ENCODE measurements around the gene NRXN3.

The NRXN3 gene

GRCh38 chr14:78202163-78202562, 32.0 kb downstream of the NRXN3 start:
- H3K4me3 ChIP-seq (ENCODE audit: low read depth, low read length) = no peak overlapping the region
- TF ChIP-seq CTCF (IDR thresholded peaks at IDR 0.05; ENCODE audit: borderline replicate concordance, insufficient read depth, low read depth, low read length) = no peak

DNA sequence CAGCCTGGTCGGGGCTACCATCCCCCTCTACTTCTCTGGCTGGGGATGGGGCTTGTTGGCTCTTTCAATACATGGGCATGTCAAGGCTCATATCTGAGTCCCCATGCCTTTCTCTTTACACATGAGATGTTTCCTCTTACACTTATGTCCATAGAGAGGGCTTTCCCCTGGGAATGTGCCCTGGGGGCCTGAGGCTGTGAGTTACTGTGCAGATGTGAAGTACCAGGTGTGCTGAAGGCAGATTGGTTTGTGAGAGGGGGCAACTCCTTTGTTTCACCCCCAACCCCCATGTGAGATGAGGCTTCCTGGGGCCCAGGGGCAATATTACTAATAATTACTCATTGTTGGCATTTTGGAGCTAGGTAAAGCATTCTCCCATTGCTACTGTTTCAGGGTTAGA, 32.8 kb downstream of the NRXN3 start:
- TF ChIP-seq CTCF (IDR thresholded peaks at IDR 0.05; ENCODE audit: borderline replicate concordance, insufficient read depth, low read depth, low read length) = no peak
- H3K4me3 ChIP-seq (ENCODE audit: low read depth, low read length) = no peak overlapping the region

DNA sequence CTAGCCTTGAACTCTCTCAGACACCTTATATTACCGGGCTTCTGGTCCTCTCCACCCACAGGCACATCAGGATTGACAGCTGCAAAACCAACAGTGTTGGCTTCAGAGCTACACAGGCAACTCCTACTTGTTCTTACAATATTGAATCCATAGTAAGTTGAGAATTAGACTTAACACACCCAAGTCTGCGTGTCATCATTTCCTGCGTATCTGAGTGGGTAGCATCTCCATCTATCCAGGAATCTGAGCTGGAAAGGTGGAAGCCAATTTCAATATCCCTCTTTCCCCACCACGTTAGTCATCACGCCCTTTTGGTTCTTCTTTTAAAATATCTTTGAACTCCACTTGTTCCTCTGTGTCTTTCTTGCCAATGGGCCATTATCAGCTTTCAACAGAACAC, 37.2 kb downstream of the NRXN3 start:
- H3K4me3 ChIP-seq (ENCODE audit: low read depth, low read length) = no peak overlapping the region
- TF ChIP-seq CTCF (IDR thresholded peaks at IDR 0.05; ENCODE audit: borderline replicate concordance, insufficient read depth, low read depth, low read length) = no peak

DNA sequence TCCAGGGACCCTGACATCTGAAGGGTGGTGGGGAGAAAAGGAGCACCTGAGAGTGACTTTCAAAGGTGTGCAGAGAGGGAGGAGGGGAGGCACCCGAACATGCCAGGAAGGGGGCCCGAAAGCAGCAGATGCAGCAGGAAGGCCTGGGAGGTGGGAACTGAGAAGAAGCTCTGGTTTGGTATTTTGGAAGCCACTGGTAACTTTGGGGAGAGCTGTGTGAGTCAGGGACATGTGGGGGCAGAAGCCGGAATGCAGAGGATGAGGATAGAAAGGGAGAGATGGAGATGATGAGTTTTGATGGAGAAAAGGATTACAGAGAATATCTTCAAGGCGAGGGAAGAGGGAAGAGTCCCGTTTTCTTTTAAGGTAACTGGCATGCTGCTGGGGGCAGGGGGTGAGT, 50.1 kb downstream of the NRXN3 start:
- no peak overlapping the region for H3K4me3 ChIP-seq (ENCODE audit: low read depth, low read length)
- TF ChIP-seq CTCF (IDR thresholded peaks at IDR 0.05; ENCODE audit: borderline replicate concordance, insufficient read depth, low read depth, low read length) = no peak

GRCh38 chr14:78222746-78223145, 52.6 kb downstream of the NRXN3 start:
- TF ChIP-seq CTCF (IDR thresholded peaks at IDR 0.05; ENCODE audit: borderline replicate concordance, insufficient read depth, low read depth, low read length) = no peak
- no peak overlapping the region for H3K4me3 ChIP-seq (ENCODE audit: low read depth, low read length)

GRCh38 chr14:78227248-78228077, 57.3 kb downstream of the NRXN3 start:
- no peak overlapping the region for H3K4me3 ChIP-seq (ENCODE audit: low read depth, low read length)
- no peak for TF ChIP-seq CTCF (IDR thresholded peaks at IDR 0.05; ENCODE audit: borderline replicate concordance, insufficient read depth, low read depth, low read length)

GRCh38 chr14:78228702-78229327, 58.6 kb downstream of the NRXN3 start:
- no peak overlapping the region for H3K4me3 ChIP-seq (ENCODE audit: low read depth, low read length)
- TF ChIP-seq CTCF (IDR thresholded peaks at IDR 0.05; ENCODE audit: borderline replicate concordance, insufficient read depth, low read depth, low read length) = no peak
